ENCODE data around the gene FAM161B. TPM values are rescaled to one million over a fixed set of nuclear protein-coding genes. Genes with fewer than 3 reads are reported as not detected.

The FAM161B gene
- total RNA-seq, 4 donors from 2014 or later: 5.0 to 7.7 (median 6.0) TPM

- Histone ChIP-seq H3K4me3 (no peak overlapping the region), H3K4me1 (peaks cover 2 to 6% of the 10 kb centered on the region in 2 donors), H3K9me3 (no peaks in the 10 kb centered on the region), H3K27me3 (no peaks in the 10 kb centered on the region), H3K27ac (no peak overlapping the region), H3K36me3 (peaks cover 0 to 24% of the 10 kb centered on the region in 2 donors)
- no peak for ATAC-seq
- DNase-seq: no peak
- intact Hi-C loops (cut with DNase I; ENCODE audit: low total_unique reads) (no loop called here), in situ Hi-C loops (cut with MboI; ENCODE audit: low sequenced_read_pairs in 4 of 4) (no loop called here)
- TF ChIP-seq POLR2A (IDR thresholded peaks at IDR 0.05) (no peak), CTCF (IDR thresholded peaks at IDR 0.05 in 4 of 5, conservative IDR thresholded peaks at IDR 0.05 in 1 of 5) (no peak)
Measured at GRCh38 chr14:73945159-73945670, 4.7 kb downstream of the FAM161B start.

- ATAC-seq: no peak
- Histone ChIP-seq H3K27me3 (no peaks in the 10 kb centered on the region), H3K27ac (no peak overlapping the region), H3K36me3 (peaks cover 0 to 30% of the 10 kb centered on the region in 2 donors), H3K9me3 (no peaks in the 10 kb centered on the region), H3K4me1 (peaks cover 2 to 6% of the 10 kb centered on the region in 2 donors), H3K4me3 (no peak overlapping the region)
- in situ Hi-C loops (cut with MboI; ENCODE audit: low sequenced_read_pairs in 4 of 4): no loop called here
- no peak for TF ChIP-seq CTCF (IDR thresholded peaks at IDR 0.05 in 4 of 5, conservative IDR thresholded peaks at IDR 0.05 in 1 of 5)
- TF ChIP-seq POLR2A (IDR thresholded peaks at IDR 0.05): no peak
- intact Hi-C loops (cut with DNase I; ENCODE audit: low total_unique reads): no loop called here
- DNase-seq: no peak
Measured at GRCh38 chr14:73944432-73945158, 5.3 kb downstream of the FAM161B start.

GRCh38 chr14:73943083-73943482, 6.8 kb downstream of the FAM161B start:
- Histone ChIP-seq H3K27me3 (no peaks in the 10 kb centered on the region), H3K4me1 (no peaks in the 10 kb centered on the region), H3K27ac (peak overlapping the region in 2 of 4 donors; percentile 5 to 22), H3K36me3 (peaks cover 0 to 40% of the 10 kb centered on the region in 2 donors), H3K4me3 (no peak overlapping the region), H3K9me3 (no peaks in the 10 kb centered on the region)
- in situ Hi-C loops (cut with MboI; ENCODE audit: low sequenced_read_pairs in 4 of 4): no loop called here
- peak in 1 of 2 donors; percentile 46 for DNase-seq
- intact Hi-C loops (cut with DNase I; ENCODE audit: low total_unique reads): no loop called here
- ATAC-seq: peak; percentile 67 to 74
- TF ChIP-seq POLR2A (IDR thresholded peaks at IDR 0.05): no peak
- TF ChIP-seq CTCF (IDR thresholded peaks at IDR 0.05 in 4 of 5, conservative IDR thresholded peaks at IDR 0.05 in 1 of 5): no peak

- H3K36me3 ChIP-seq: peaks cover 0 to 41% of the 10 kb centered on the region in 2 donors
- TF ChIP-seq POLR2A (IDR thresholded peaks at IDR 0.05) (no peak), CTCF (IDR thresholded peaks at IDR 0.05 in 4 of 5, conservative IDR thresholded peaks at IDR 0.05 in 1 of 5) (no peak)
- H3K9me3 ChIP-seq: no peaks in the 10 kb centered on the region
- no peaks in the 10 kb centered on the region for H3K27me3 ChIP-seq
- no peak overlapping the region for H3K4me3 ChIP-seq
- H3K4me1 ChIP-seq: no peaks in the 10 kb centered on the region
- ATAC-seq (no peak), DNase-seq (no peak)
- in situ Hi-C loops (cut with MboI; ENCODE audit: low sequenced_read_pairs in 4 of 4) (no loop called here), intact Hi-C loops (cut with DNase I; ENCODE audit: low total_unique reads) (no loop called here)
- no peak overlapping the region for H3K27ac ChIP-seq
Measured at GRCh38 chr14:73942180-73942579, 7.7 kb downstream of the FAM161B start.

All from gastrocnemius medialis (tissue), 4 donors.